NT2/D1 (cell line): ENCODE results near the gene GRWD1.

Experiments
- DNase-seq: peaks from one replicate; pipeline ENCODE4 v3.0.0-alpha.2; 2011; ENCODE audit warnings: low read depth, low spot score
- H3K27me3 ChIP-seq: 2 replicates; pipeline ENCODE4 v1.6.0; 2011; ENCODE audit warnings: mild to moderate bottlenecking; ENCODE audit not compliant: insufficient read length, insufficient read depth
- H3K36me3 ChIP-seq: 2 replicates; pipeline ENCODE4 v1.6.1; 2011; ENCODE audit warnings: mild to moderate bottlenecking, low read length, mixed read lengths; ENCODE audit not compliant: insufficient read depth, insufficient read length
- H3K4me1 ChIP-seq: 2 replicates; pipeline ENCODE4 v1.5.1; 2011; ENCODE audit not compliant: insufficient read depth, insufficient read length
- H3K4me3 ChIP-seq: 2 replicates; pipeline ENCODE4 v1.5.1; 2011; ENCODE audit warnings: low read depth; ENCODE audit not compliant: insufficient read length
- H3K9ac ChIP-seq: 2 replicates; pipeline ENCODE4 v1.6.0; 2011; ENCODE audit warnings: low read depth; ENCODE audit not compliant: insufficient read length
- H3K9me3 ChIP-seq: 2 replicates; pipeline ENCODE4 v1.5.1; 2011; ENCODE audit warnings: mild to moderate bottlenecking, low read length; ENCODE audit not compliant: insufficient read depth
- SUZ12 ChIP-seq: IDR thresholded peaks from 2 replicates; pipeline ENCODE4 v1.6.1; 2011; ENCODE audit not compliant: insufficient read length, insufficient read depth; ENCODE audit errors: extremely low read depth
- YY1 ChIP-seq: IDR thresholded peaks from 2 replicates; pipeline ENCODE4 v1.6.1; 2011; ENCODE audit not compliant: insufficient read length, insufficient read depth
- ZNF274 ChIP-seq: IDR thresholded peaks from 2 replicates; pipeline ENCODE4 v1.6.1; 2011; ENCODE audit warnings: mild to moderate bottlenecking, low read depth, low read length

GRWD1 gene

GRCh38 chr19:48436586-48436985, 9.2 kb upstream of the GRWD1 start:
- TF ChIP-seq SUZ12 (no peak), ZNF274 (no peak)
- Histone ChIP-seq H3K9ac (no peak overlapping the region), H3K4me3 (no peak overlapping the region), H3K27me3 (peaks cover 1% of the 10 kb centered on the region), H3K9me3 (no peaks in the 10 kb centered on the region), H3K4me1 (peaks cover 3% of the 10 kb centered on the region), H3K36me3 (no peaks in the 10 kb centered on the region)
- no peak for DNase-seq

DNA sequence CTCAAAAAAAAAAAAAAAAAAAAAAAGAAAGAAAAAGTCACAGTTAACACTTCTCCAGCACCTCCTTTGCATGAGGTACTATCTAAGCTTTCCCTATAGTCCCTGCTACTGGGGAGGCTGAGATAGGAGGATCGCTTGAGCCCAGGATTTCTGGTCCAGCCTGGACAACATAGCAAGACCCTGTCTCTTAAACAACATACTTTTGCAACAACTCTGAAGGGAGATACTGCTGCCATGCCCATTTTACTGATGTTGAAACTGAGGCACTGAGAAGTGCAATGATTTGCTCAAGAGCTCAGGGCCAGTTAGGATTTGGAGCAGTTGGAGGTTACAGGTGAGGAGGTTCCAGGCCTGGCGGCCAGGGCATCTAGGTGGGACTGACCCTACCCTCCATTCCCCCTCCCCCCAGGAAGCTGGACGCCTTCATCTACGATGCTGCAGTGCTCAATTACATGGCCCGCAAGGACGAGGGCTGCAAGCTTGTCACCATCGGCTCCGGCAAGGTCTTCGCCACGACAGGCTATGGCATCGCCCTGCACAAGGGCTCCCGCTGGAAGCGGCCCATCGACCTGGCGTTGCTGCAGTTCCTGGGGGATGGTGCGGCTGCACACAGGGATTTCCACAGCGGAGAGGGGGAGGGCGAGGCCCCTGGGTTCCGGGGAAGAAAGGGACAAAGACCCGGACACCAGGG, 4.3 kb upstream of the GRWD1 start:
- TF ChIP-seq ZNF274: no peak
- TF ChIP-seq SUZ12: no peak
- TF ChIP-seq YY1: no peak
- no peak overlapping the region for H3K4me3 ChIP-seq
- no peak for DNase-seq

GRCh38 chr19:48442116-48443035, 3.4 kb upstream of the GRWD1 start:
- Histone ChIP-seq H3K4me1 (peaks cover 5% of the 10 kb centered on the region), H3K36me3 (peaks cover 6% of the 10 kb centered on the region), H3K9ac (no peak overlapping the region), H3K27me3 (peaks cover 24% of the 10 kb centered on the region), H3K4me3 (no peak overlapping the region), H3K9me3 (no peaks in the 10 kb centered on the region)
- no peak for DNase-seq
- TF ChIP-seq SUZ12: no peak
- no peak for TF ChIP-seq ZNF274
- no peak for TF ChIP-seq YY1

More for the DNA sequence above, 4.3 kb upstream of the GRWD1 start:
- Histone ChIP-seq H3K4me1 (peaks cover 5% of the 10 kb centered on the region), H3K27me3 (peaks cover 24% of the 10 kb centered on the region), H3K36me3 (peaks cover 3% of the 10 kb centered on the region), H3K9ac (no peak overlapping the region), H3K9me3 (no peaks in the 10 kb centered on the region)

DNA sequence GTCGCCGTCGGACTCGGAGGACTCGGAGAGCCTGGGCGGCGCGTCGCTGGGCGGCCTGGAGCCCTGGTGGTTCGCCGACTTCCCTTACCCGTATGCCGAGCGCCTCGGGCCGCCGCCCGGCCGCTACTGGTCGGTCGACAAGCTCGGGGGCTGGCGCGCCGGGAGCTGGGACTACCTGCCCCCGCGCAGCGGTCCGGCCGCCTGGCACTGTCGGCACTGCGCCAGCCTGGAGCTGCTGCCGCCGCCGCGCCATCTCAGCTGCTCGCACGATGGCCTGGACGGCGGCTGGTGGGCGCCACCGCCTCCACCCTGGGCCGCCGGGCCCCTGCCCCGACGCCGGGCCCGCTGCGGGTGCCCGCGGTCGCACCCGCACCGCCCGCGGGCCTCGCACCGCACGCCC, 2.5 kb upstream of the GRWD1 start:
- no peak for DNase-seq
- peaks cover 4% of the 10 kb centered on the region for H3K4me1 ChIP-seq
- no peak for TF ChIP-seq ZNF274
- no peak for TF ChIP-seq SUZ12
- TF ChIP-seq YY1: no peak
- peak overlapping the region; percentile 50 for H3K9ac ChIP-seq
- H3K27me3 ChIP-seq: peaks cover 24% of the 10 kb centered on the region
- peaks cover 15% of the 10 kb centered on the region for H3K36me3 ChIP-seq
- H3K9me3 ChIP-seq: no peaks in the 10 kb centered on the region
- peak overlapping the region; percentile 28 for H3K4me3 ChIP-seq

DNA sequence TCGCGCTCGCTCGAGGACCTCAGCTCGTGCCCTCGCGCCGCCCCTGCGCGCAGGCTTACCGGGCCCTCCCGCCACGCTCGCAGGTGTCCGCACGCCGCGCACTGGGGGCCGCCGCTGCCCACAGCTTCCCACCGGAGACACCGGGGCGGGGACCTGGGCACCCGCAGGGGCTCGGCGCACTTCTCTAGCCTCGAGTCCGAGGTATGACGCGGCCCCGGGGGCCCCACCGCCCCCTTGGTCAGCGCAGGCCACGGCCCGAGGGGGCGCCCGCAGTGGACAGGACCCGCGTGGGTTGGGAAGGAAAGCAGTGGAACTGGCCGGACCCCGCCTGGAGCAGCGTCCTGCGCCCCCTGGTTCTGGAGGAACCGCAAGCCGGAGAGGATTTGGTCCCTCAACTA, 2.1 kb upstream of the GRWD1 start:
- H3K9ac ChIP-seq: peak overlapping the region; percentile 10
- H3K4me3 ChIP-seq: no peak overlapping the region
- TF ChIP-seq ZNF274 (no peak), YY1 (no peak), SUZ12 (no peak)
- DNase-seq: no peak
- peaks cover 24% of the 10 kb centered on the region for H3K27me3 ChIP-seq
- H3K36me3 ChIP-seq: peaks cover 19% of the 10 kb centered on the region
- no peaks in the 10 kb centered on the region for H3K9me3 ChIP-seq
- peaks cover 4% of the 10 kb centered on the region for H3K4me1 ChIP-seq

DNA sequence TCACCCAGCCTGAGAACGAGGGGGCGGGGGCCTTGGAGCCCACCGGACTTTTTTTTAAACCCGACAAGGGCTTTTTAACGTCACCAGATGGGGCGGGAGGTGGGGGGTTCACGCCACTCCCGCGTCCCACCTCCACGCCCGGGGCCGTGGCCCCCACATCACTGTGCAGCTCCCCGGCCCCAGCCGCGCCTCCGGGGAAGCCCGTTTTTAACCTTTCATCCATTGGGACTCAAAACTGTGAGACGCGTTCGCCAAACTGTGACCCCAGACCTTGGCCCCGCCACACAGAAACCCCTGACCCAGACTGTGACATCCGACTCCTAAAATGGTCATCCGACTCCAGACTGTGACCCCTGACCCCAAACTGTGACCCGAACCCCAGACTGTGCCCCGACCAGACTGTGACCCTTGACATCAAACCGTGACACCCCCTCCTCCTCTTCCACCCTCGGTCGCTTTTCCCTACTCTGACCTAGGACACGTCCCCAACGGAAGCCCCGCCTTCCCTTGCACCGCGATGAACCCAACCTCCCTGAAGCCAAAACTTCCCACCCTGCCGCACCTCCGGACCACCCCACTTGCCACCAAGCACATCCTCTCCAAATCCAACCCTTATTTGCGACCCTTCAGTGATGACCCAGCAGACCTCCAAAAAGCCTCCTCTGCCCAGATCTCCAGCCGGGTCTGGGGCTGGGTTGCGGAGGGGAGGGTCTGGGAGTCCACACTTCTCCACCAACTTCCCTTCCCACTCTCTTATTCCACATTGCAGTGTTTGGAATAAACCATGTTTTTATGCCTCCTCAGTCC, 1.5 kb upstream of the GRWD1 start:
- TF ChIP-seq YY1: no peak
- TF ChIP-seq SUZ12: no peak
- TF ChIP-seq ZNF274: no peak
- peak overlapping the region; percentile 93 for H3K4me3 ChIP-seq
- peak overlapping the region; percentile 10 for H3K9ac ChIP-seq
- no peaks in the 10 kb centered on the region for H3K9me3 ChIP-seq
- H3K36me3 ChIP-seq: peaks cover 25% of the 10 kb centered on the region
- no peak for DNase-seq
- H3K27me3 ChIP-seq: peaks cover 24% of the 10 kb centered on the region
- H3K4me1 ChIP-seq: peaks cover 4% of the 10 kb centered on the region

DNA sequence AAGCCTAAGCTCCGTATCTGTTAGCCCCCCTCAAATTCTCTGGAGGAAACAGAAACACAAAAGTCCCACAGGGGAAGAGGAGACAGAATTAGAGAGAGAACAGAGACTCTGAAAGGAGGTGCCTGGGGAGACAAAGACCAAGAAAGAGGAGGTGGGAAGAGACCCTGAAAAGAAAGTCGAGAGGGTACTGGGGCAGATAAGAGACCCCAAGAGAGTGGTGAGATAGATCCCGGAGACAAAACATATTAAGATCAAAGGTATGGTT, 915 bp upstream of the GRWD1 start:
- Histone ChIP-seq H3K4me3 (peak overlapping the region; percentile 93), H3K36me3 (peaks cover 30% of the 10 kb centered on the region), H3K27me3 (peaks cover 24% of the 10 kb centered on the region), H3K9me3 (no peaks in the 10 kb centered on the region), H3K4me1 (peaks cover 4% of the 10 kb centered on the region), H3K9ac (no peak overlapping the region)
- no peak for DNase-seq
- no peak for TF ChIP-seq YY1
- TF ChIP-seq SUZ12: no peak
- no peak for TF ChIP-seq ZNF274
